GM19193 (cell line): ENCODE data around the gene BOK.

ENCODE experiments used
- POLR2A ChIP-seq: IDR thresholded peaks from 4 replicates; pipeline ENCODE4 v1.6.1; 2011; ENCODE audit not compliant: insufficient read depth, insufficient read length; ENCODE audit errors: extremely low read depth

Gene BOK

GRCh38 chr2:241561832-241562231 is 3.3 kb downstream of the BOK start:
- no peak for TF ChIP-seq POLR2A

DNA sequence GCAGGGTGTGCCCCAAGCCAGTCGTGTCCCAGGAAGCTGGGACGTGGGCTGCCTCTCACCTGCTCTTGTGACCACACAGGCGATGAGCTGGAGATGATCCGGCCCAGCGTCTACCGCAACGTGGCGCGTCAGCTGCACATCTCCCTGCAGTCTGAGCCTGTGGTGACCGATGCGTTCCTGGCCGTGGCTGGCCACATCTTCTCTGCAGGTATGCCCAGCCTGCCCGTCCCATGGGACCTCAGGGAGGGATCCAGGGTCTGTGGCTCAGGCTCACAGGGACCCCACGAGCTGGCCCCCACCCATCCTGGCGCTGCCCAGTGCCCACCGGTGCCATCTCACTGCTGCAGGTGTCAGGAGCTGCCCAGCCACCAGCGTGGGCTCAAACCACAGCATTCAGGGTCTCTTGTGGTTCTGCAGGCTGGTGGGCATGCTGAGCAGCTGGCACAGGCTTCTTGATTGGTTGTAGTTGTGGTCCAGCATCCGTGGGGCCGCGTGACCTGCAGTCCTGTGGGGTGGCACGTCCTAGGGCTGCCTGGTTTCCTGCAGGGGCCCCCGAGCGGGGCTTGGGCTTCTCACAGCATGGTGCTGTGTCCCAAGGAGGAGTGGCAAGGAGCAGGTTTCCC is 3.8 kb downstream of the BOK start:
- no peak for TF ChIP-seq POLR2A

GRCh38 chr2:241563031-241563507 is 4.5 kb downstream of the BOK start:
- no peak for TF ChIP-seq POLR2A

- no peak for TF ChIP-seq POLR2A
Measured at GRCh38 chr2:241563571-241563980, 5.0 kb downstream of the BOK start.

- no peak for TF ChIP-seq POLR2A
Measured at GRCh38 chr2:241563981-241564595, 5.5 kb downstream of the BOK start.

DNA sequence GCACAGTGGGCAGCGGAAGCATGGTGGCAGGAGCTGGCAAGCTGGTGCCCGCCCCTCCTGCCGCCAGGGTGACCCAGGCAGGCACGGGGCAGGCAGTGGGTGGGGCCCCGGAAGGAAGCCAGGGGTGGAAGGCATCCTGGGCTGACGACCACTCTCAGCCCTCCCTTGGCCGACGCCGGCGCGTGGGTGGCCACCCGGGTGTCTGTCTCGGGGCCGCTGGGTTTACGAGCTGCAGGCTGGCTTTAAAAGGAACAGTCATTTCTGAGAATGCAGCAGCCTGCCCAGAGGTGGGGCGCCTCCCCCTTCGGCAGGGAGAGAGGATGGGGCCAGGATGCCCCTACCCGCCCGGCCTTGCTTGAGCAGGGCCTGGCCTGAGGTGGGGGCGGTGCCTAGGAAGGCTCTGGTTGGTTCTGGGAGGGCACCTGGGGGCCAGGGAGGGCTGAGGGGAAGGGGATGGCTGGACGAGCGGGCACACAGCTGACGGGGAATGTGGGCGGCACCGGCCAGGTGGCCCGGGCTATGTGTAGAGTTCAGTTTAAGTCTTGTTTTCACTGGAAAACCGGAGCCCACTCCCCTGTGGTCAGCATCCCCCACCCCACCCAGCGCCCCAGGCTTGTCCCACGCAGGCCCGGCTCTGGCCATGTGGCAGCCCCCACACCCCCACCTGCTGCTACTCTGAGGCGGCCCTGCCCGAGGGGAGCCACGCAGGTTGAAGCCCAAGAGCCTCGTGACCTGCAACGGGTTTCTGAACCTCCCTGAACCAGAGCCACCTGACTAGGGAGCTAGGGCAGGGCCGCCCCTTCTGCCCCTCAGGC is 6.3 kb downstream of the BOK start:
- TF ChIP-seq POLR2A: no peak

GRCh38 chr2:241565411-241565810 is 6.9 kb downstream of the BOK start:
- no peak for TF ChIP-seq POLR2A

- TF ChIP-seq POLR2A: no peak
Measured at GRCh38 chr2:241566468-241566867, 7.9 kb downstream of the BOK start.

- TF ChIP-seq POLR2A: no peak
Measured at GRCh38 chr2:241567776-241568175, 9.2 kb downstream of the BOK start.

GRCh38 chr2:241568726-241569125 is 10.2 kb downstream of the BOK start:
- no peak for TF ChIP-seq POLR2A

GRCh38 chr2:241569831-241570281 is 11.3 kb downstream of the BOK start:
- no peak for TF ChIP-seq POLR2A

GRCh38 chr2:241570961-241571581 is 12.5 kb downstream of the BOK start:
- no peak for TF ChIP-seq POLR2A

DNA sequence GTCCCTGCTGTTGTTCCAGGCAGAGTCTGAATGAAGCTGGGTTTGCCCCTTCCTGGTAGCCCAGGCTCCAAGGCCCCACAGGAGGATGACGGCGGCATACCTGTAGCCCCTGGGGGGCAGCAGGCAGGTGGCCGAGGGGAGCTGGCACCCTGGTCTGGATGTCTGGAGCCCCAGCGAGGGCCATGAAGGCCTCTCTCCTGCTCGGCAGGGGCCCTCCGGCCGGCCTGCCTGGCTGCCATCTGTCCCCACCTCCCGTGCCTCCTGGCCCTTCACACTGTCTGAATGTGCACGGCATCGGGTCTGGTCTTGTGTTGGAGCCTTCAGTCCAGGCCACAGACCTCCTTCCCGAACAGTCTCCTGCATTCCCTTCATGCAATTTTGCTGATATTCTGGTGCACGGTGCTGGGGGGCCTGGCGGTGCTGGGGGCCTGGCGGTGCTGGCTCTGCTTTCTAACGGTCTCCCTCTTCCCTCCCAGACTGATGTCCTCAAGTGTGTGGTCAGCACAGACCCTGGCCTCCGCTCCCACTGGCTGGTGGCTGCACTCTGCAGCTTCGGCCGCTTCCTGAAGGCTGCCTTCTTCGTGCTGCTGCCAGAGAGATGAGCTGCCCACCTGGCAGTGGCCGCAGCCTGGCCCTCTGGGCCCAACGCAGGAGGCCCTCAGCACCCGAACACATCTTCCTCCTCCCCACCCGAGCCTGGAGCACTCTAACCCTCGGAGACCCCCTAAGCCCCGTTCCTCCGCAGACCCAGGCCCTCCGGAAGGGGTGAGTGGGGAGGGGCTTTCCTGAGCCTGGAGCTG is 13.5 kb downstream of the BOK start:
- no peak for TF ChIP-seq POLR2A

- no peak for TF ChIP-seq POLR2A
Measured at GRCh38 chr2:241573741-241574140, 15.2 kb downstream of the BOK start.
